Keratinocyte (primary cell): Measurements from ENCODE around the gene NRBP1. TPM values are rescaled to one million over a fixed set of nuclear protein-coding genes. Genes with fewer than 3 reads are reported as not detected.

Experiments
- DNase-seq: peaks from one replicate; pipeline ENCODE4 v3.0.0-alpha.2; 2011; ENCODE audit warnings: low read depth, missing footprints, low spot score
- FAIRE-seq: peaks from 2 replicates; lab custom pipeline; 2011; peaks lifted over from hg19 to GRCh38; lab: Jason Lieb, UNC
- H2AFZ ChIP-seq: 2 replicates; pipeline ENCODE4 v1.6.0; 2012; ENCODE audit warnings: low read length, control low read depth, inconsistent platforms; ENCODE audit not compliant: control insufficient read depth
- H3K27ac ChIP-seq: 2 replicates; pipeline ENCODE4 v1.5.1; 2011; ENCODE audit warnings: low read length; ENCODE audit not compliant: control insufficient read depth, insufficient read depth
- H3K27me3 ChIP-seq: 3 replicates; pipeline ENCODE4 v1.6.0; 2011; ENCODE audit warnings: low read length; ENCODE audit not compliant: control insufficient read depth, insufficient read depth; ENCODE audit errors: extremely low read depth
- H3K36me3 ChIP-seq, 2 experiments: 2 replicates in 1 of 2; 3 replicates in 1 of 2; pipeline ENCODE4 v1.5.1; 2011; ENCODE audit warnings: low read length in 2 of 2, mild to moderate bottlenecking in 1 of 2; ENCODE audit not compliant: control insufficient read depth in 2 of 2, insufficient read depth in 2 of 2; ENCODE audit errors: extremely low read depth in 1 of 2
- H3K4me1 ChIP-seq: 3 replicates; pipeline ENCODE4 v1.5.1; 2011; ENCODE audit warnings: low read length; ENCODE audit not compliant: control insufficient read depth, insufficient read depth; ENCODE audit errors: extremely low read depth
- H3K4me2 ChIP-seq: 3 replicates; pipeline ENCODE4 v1.6.0; 2011; ENCODE audit warnings: low read depth, low read length; ENCODE audit not compliant: control insufficient read depth, insufficient read depth; ENCODE audit errors: extremely low read depth
- H3K4me3 ChIP-seq, 3 experiments: fragments of 200-600 bp in 1 of 3; sonication (generic) in 1 of 3; 2 replicates in 2 of 3; 3 replicates in 1 of 3; pipeline ENCODE4 v1.5.1; 2011 to 2016; ENCODE audit warnings: low read length in 3 of 3, mild to moderate bottlenecking in 3 of 3, control low read depth in 2 of 3, inconsistent platforms in 1 of 3, low read depth in 1 of 3, mixed read lengths in 1 of 3, mixed run types in 1 of 3, moderate library complexity in 1 of 3; ENCODE audit not compliant: control insufficient read depth in 2 of 3, insufficient read depth in 2 of 3; ENCODE audit errors: extremely low read depth in 1 of 3
- H3K79me2 ChIP-seq: 2 replicates; pipeline ENCODE4 v1.6.0; 2012; ENCODE audit warnings: low read length; ENCODE audit not compliant: control insufficient read depth, insufficient read depth
- H3K9ac ChIP-seq: 3 replicates; pipeline ENCODE4 v1.6.0; 2011; ENCODE audit warnings: low read length; ENCODE audit not compliant: control insufficient read depth, insufficient read depth; ENCODE audit errors: extremely low read depth
- H3K9me1 ChIP-seq: 3 replicates; pipeline ENCODE4 v1.6.0; 2011; ENCODE audit warnings: low read length; ENCODE audit not compliant: control insufficient read depth, insufficient read depth; ENCODE audit errors: extremely low read depth
- H3K9me3 ChIP-seq: 2 replicates; pipeline ENCODE4 v1.5.1; 2012; ENCODE audit warnings: low read depth, low read length; ENCODE audit not compliant: control insufficient read depth
- H4K20me1 ChIP-seq: 3 replicates; pipeline ENCODE4 v1.6.0; 2011; ENCODE audit warnings: low read length; ENCODE audit not compliant: control insufficient read depth, insufficient read depth; ENCODE audit errors: extremely low read depth
- CTCF ChIP-seq, 3 experiments: IDR thresholded peaks in 1 of 3; conservative IDR thresholded peaks in 1 of 3; optimal IDR thresholded peaks in 1 of 3; 2 replicates in 2 of 3; 3 replicates in 1 of 3; pipeline versions ENCODE3 to v1.5.1; 2011; ENCODE audit warnings: low read length in 3 of 3, mild to moderate bottlenecking in 3 of 3, moderate library complexity in 2 of 3, control low read depth in 1 of 3, inconsistent platforms in 1 of 3; ENCODE audit not compliant: insufficient read depth in 2 of 3; ENCODE audit errors: extremely low read depth in 1 of 3
- EZH2 ChIP-seq: IDR thresholded peaks from one replicate; pipeline ENCODE4 v1.6.1; 2012; ENCODE audit warnings: inconsistent platforms, mild to moderate bottlenecking, low read length, moderate library complexity
- dilution Hi-C: fragments of 300-500 bp; cut with MboI; formaldehyde crosslinking; loops from one replicate; pipeline ENCODE4 v1.7.0; 2020; ENCODE audit warnings: low sequenced_read_pairs; ENCODE audit not compliant: extremely low pct_ligation_motif_present
- polyA plus RNA-seq, 5 experiments: library from polyadenylated mRNA; depleted of rRNA in 3 of 5; stranded (reverse) in 3 of 5; stranded (forward) in 1 of 5; unstranded in 1 of 5; fragments of >200 nt; gene quantifications; 1 replicate in 1 of 5; 2 replicates in 3 of 5; 3 replicates in 1 of 5; pipeline versions ENCODE4 v1.2.1 to v1.2.3, GENCODE V29; 2011 to 2012; ENCODE audit warnings: missing spikeins in 2 of 5, low read depth in 1 of 5, low replicate concordance in 1 of 5

Gene NRBP1
- polyA plus RNA-seq, 1 donor (not counting 4 experiments of a cell fraction or from before 2014, with no cell fraction given) = 148 TPM

- dilution Hi-C loops = no loop called here
- Histone ChIP-seq H3K79me2 (no peaks in the 10 kb centered on the region), H3K27me3 (no peaks in the 10 kb centered on the region), H3K36me3 (peaks cover 21 to 42% of the 10 kb centered on the region in 2 experiments), H2AFZ (peak overlapping the region; percentile 49), H3K4me1 (peaks cover 21% of the 10 kb centered on the region), H3K9me3 (no peaks in the 10 kb centered on the region), H3K4me2 (peak overlapping the region; percentile 72), H3K9me1 (no peaks in the 10 kb centered on the region), H3K9ac (peak overlapping the region; percentile 76), H4K20me1 (no peaks in the 10 kb centered on the region), H3K27ac (peak overlapping the region; percentile 36), H3K4me3 (peak overlapping the region; percentile 35 to 72 (median 70))
- FAIRE-seq (no peak), DNase-seq (no peak)
- TF ChIP-seq EZH2 (no peak), CTCF (optimal IDR thresholded peaks at IDR 0.05 in 1 of 3, IDR thresholded peaks at IDR 0.05 in 1 of 3, conservative IDR thresholded peaks at IDR 0.05 in 1 of 3; ENCODE audit: extremely low read depth in 1 of 3, insufficient read depth in 2 of 3, low read length in 3 of 3) (no peak)
Measured at GRCh38 chr2:27442920-27443282, 14.5 kb downstream of the NRBP1 start.

- no peak overlapping the region for H3K9ac ChIP-seq
- dilution Hi-C loops = no loop called here
- DNase-seq = no peak
- H4K20me1 ChIP-seq = no peaks in the 10 kb centered on the region
- H3K4me3 ChIP-seq = no peak overlapping the region
- H3K79me2 ChIP-seq = no peaks in the 10 kb centered on the region
- TF ChIP-seq CTCF (optimal IDR thresholded peaks at IDR 0.05 in 1 of 3, IDR thresholded peaks at IDR 0.05 in 1 of 3, conservative IDR thresholded peaks at IDR 0.05 in 1 of 3; ENCODE audit: extremely low read depth in 1 of 3, insufficient read depth in 2 of 3, low read length in 3 of 3) = no peak
- no peak for TF ChIP-seq EZH2
- peaks cover 21% of the 10 kb centered on the region for H3K4me1 ChIP-seq
- no peak overlapping the region for H2AFZ ChIP-seq
- peak overlapping the region; percentile 70 for H3K4me2 ChIP-seq
- no peaks in the 10 kb centered on the region for H3K9me3 ChIP-seq
- H3K36me3 ChIP-seq = peaks cover 14 to 44% of the 10 kb centered on the region in 2 experiments
- peak overlapping the region; percentile 68 for H3K27ac ChIP-seq
- no peaks in the 10 kb centered on the region for H3K27me3 ChIP-seq
- FAIRE-seq = no peak
- H3K9me1 ChIP-seq = no peaks in the 10 kb centered on the region
Measured at GRCh38 chr2:27445155-27445554, 16.7 kb downstream of the NRBP1 start.
